GM04503 (cell line): Measurements from ENCODE around the gene SORCS1.

Experiments
- DNase-seq: peaks from one replicate; pipeline ENCODE4 v3.0.0-alpha.2; 2012; ENCODE audit warnings: low read depth

Gene SORCS1

GRCh38 chr10:106734220-106734619, 430.3 kb downstream of the SORCS1 start:
- no peak for DNase-seq

DNA sequence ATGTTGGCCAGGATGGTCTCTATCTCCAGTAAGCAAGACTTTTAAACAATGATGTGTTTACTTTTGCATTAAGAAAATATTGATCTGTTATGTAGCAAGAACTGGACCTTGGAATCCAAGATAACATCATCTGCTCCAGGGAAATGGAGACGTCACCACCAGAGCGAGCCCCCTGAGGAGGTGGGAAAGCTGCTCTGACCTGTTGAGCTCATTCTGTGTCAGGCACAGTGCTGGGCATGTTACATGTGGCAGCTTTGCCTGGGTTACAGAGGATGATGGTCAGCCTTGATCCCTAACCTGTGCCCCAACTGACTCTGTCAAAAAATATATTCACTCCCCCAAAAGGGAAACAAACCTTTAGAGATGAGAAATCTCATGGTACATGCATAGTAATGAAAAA, 436.3 kb downstream of the SORCS1 start:
- no peak for DNase-seq

GRCh38 chr10:106727170-106727569, 437.3 kb downstream of the SORCS1 start:
- no peak for DNase-seq

DNA sequence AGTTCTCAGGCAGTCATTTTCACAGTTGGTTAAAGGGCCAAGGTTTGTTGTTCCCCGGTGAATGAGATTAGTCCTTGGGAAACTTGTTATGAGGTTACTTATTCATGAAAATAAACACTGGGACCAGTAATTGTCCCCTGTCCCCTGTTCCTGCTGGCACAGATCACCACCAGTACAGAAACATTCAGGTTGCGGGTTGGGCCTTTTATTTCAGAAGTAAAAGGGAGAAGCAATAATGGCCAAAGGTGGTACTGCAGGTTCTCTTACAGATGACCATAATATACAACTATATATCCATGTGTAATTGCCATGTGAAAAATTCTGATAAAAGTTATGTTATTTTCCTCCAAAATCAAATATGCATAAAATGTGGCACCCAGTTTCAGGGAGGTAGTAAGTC, 442.0 kb downstream of the SORCS1 start:
- no peak for DNase-seq

- no peak for DNase-seq
These were observed 443.8 kb downstream of the SORCS1 start for GRCh38 chr10:106720683-106721082.

- no peak for DNase-seq
These were observed 448.1 kb downstream of the SORCS1 start for GRCh38 chr10:106716381-106716780.

DNA sequence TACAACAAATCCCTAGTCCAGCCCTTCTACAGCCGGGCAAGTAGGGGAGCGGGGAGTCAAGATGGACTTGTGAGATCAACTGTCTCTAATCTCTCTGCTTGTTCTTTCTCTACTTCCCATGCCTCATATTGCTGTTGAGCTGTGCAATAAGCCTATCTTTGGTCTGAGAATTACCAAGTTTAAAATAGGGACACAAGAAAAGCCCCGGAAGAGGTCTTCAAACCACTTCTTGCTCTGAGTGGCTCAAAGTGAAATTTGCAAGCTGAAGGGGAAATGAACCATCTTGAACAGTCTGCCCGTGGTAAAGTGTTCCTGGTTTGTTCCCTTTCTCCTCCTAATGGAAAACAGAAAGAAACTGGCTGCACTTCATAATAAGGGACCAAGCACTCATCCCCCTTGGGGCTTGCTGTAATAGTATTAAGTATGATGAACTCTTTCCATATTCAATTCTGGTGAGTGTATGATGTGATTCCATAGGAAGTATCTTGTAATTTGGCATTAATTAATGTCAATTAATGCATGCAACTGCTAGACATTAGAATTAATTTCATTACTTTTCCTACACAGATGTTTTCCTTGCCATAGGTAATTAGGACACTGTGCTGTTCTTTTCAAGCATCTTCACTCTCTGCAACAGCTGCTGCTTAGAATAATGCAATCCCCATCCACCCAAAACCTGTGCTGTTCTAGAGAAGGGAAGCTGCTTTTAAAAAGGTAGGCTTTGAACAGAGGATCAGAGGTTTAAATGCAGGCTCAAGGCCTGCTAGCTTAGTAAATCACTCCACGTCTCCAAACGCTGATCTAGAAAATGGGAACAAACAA, 449.6 kb downstream of the SORCS1 start:
- DNase-seq, result no peak

DNA sequence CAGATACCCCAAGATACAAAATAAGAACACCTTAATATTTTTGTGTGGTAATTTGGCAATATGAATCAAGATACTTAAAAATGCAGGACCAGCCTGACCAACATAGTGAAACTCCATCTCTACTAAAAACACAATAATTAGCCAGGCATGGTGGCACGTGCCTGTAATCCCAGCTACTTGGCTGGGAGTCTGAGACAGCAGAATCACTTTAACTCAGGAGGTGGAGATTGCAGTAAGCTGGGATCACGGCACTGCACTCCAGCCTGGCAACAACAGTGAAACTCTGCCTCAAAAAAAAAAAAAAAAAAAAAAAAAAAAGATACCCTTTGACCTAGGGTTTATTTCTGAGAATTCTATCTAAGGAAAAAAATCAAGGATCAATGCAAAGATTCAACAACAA, 450.7 kb downstream of the SORCS1 start:
- DNase-seq, result no peak

DNA sequence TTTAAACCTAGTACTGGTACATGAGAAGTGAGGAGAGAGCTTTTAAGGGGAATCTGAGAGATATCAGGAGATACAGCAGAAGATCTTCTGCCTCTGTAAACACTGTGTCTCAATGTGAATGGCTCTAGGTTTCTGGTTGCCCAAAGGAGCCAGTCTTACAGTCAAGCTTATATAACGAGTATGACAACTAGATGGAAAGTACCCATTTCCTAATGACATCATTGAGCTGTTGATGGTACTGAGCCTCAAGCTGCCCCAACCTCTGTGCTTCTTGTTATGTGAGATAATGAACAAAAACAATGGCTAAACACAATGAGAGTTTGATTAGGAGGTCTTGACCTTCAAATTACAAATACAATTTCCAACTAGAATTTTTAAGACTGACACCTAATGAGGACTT, 451.5 kb downstream of the SORCS1 start:
- no peak for DNase-seq

DNA sequence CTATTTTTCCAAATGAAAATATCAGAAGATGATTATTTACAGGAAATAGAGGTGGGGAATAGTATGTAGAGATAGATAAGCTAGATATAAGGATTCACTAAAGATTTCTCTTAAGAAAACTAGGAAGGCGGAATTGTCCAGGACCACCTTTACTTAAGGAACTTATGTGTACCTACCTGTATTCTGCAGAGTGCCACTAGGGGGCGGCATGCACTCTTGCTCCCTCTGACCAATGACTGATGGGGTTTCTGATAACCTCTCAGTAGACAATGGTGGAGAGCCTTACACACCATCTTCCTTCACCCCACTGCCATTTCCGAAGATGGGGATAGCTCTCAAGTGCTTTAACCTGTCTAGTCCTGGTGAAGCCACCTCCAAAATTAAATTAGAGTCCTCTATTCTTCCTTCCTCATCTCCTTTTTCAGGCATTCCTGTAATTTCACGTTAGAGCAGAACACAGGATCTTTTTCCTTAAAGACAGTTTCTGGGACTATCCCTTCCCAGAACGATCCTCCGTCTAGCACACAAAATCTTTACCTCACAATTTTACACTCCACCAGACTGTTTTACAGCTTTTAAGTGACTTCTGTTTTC, 453.1 kb downstream of the SORCS1 start:
- DNase-seq, result no peak

GRCh38 chr10:106708506-106708905, 456.0 kb downstream of the SORCS1 start:
- DNase-seq, result no peak

DNA sequence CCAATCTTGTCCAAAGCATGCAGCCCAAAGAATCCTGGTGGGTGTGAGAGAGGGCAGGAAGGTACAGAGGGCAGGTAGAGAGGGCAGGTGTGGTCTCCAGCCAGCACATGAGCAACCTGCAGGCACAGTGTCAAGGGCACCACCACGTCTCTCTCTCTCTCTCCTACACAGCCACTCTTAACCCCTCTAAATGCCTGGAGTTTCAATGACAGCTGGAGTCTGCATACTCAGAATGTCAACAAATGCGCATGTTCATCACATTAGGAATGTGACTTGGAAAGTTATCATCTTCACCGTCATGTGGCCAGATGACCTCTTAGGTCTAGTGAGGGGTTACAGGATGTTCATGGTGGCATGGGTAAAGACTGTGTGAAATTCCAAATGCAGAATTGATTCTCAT, 456.8 kb downstream of the SORCS1 start:
- no peak for DNase-seq

GRCh38 chr10:106706127-106706526, 458.4 kb downstream of the SORCS1 start:
- no peak for DNase-seq

DNA sequence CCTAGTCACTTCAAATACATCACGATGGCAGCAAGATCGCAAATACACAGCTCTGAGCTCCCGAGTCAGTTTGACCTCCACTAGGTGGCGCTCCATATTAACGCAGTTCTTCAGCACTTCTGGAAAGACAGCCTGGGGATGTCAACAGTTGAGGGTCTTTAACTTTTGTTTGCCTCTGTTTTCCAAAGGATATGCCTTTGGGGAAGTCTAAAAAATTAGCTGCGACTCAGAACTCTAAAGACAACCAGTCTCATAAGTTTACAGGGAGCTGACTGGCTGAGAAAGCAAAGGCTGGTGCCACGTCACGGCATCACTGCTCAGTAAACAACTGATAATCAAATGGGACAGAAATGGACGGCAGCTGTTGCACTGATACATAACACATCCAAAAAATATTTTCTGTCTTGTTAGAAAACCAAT, 458.8 kb downstream of the SORCS1 start:
- no peak for DNase-seq

DNA sequence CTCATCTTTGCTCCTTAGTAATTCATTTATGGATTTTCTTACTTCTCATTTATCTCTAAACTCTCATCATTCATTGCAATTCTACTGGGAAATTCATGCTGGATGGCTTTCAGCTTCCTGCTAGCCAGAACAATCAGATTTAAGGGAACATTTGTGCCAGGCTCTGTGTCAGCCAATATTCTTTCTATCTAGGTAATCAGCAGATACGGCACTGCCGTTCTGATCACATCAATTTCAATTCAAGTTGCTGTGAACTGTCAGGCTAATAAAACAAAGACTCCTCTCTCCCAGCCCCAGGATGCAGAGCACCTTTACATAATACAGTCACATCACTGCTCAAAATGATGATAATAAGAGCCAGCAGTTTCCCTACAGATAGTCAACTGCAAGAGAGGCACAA, 468.3 kb downstream of the SORCS1 start:
- DNase-seq, result no peak

GRCh38 chr10:106694696-106695095, 469.8 kb downstream of the SORCS1 start:
- DNase-seq, result no peak

- DNase-seq, result no peak
These were observed 482.3 kb downstream of the SORCS1 start for GRCh38 chr10:106682175-106682574.

DNA sequence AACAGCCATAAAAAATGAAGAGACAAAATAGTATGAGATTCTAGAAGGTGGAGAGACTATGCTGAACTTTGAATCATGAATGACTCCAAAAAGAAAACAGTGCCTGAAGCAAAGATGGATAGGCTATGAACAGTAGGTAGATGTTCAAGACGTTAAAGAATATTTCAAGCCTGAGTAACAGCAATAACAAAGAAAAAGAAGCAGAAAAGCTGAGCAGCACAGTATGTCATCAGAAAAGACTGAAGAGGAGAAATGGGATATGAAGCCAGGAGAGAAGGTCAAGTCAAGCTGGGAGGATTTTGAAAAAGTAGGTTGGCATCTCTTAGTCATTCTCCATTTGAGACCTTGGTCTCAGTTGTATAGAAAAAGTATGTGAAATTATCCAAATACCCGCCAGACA, 484.4 kb downstream of the SORCS1 start:
- no peak for DNase-seq

GRCh38 chr10:106679314-106679713, 485.2 kb downstream of the SORCS1 start:
- no peak for DNase-seq

DNA sequence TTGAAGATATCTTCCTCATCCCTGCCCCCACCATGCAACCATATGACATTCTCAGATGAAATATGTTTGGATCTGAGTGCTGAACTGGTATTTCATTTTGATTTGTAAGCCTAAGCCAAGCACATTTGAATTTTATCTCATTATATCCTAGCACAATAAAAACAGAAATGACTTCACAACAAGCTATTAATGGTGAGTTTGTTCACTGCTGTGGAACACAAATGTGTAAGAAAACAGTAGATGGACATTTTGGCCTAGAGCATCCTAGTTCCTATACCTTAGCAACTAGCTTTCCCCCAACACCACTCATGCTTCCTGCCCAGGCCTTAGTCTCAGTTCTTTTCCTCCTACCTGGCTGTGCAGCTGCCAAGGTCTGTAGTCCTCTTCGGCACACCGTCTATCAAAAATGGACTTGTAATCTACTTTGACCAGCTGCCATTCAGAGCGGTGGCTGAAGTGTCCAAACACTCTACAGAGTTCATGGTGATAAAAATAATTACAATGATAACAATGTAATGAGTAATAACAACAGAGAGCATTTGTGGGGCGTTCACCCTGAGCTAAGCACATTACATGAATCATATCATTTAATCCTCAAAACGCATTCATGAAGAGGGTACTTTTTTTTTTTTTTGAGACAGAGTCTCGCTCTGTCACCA, 491.9 kb downstream of the SORCS1 start:
- no peak for DNase-seq

DNA sequence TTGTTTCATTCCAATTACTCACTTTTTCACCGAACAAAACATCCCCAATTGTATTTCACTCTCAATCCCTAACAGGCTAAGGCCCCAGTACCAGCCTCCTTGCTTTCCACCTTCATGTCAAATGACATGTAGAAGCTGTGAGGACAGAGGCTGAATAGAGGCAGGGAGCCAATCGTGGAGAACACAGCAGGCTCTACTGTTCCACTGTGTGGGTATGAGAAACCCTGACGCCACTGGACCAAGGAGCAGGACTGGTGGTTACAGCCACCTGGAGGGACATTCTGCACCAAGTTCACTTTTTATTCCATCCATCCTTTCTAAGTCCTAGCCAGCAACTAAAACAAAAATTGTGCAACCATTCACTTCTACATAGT, 502.8 kb downstream of the SORCS1 start:
- DNase-seq, result no peak

DNA sequence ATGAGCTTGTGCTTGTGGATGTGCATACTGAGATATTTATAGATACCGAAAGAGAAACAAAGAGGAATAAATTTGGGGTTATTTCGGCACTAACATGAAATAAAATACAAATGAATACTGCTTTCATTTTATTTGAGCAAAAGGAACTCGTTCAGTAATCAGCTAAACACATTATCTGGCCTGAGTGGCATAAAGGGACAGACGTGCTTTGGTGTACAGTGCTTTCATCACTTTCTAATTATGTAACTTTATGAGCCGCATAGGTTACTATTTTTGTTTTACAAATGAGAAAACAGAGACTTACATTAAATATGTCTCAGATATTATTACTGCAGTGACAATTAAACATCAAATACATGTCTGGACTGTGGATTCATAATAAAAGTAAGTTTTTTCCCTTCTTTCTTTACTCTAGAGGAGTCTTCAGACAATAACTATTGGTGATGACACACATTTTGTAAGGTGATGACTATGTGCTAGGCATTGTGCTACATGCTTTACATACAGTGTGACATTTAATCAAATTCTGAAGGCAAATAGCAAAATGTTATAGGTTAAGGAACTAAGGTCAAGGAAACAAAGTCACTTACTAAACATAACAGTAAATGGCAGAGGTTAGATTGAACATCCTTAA, 503.3 kb downstream of the SORCS1 start:
- DNase-seq, result no peak

GRCh38 chr10:106660550-106660949, 504.0 kb downstream of the SORCS1 start:
- no peak for DNase-seq
